HepG2 (cell line): ENCODE measurements around the gene FAM187B. TPM values are rescaled to one million over a fixed set of nuclear protein-coding genes. Genes with fewer than 3 reads are reported as not detected.

Source experiments
- ARHGAP35 ChIP-seq: sonication (generic); formaldehyde crosslinking; IDR thresholded peaks from 2 replicates; pipeline ENCODE4 v1.9.0; 2022; ENCODE audit warnings: mild to moderate bottlenecking, inconsistent platforms, moderate library complexity, missing genetic modification reagents, borderline replicate concordance
- ASH2L ChIP-seq: fragments of 300-600, 200-600 bp; sonication (generic); IDR thresholded peaks from 2 replicates; pipeline ENCODE4 v1.7.0; 2017; ENCODE audit warnings: low read depth, mild to moderate bottlenecking, moderate library complexity, mixed read lengths, low read length; ENCODE audit not compliant: insufficient read length
- BRD4 ChIP-seq: sonication (generic); formaldehyde crosslinking; IDR thresholded peaks from 2 replicates; pipeline ENCODE4 v1.4.0; 2020; ENCODE audit warnings: missing genetic modification reagents
- FOSL2 ChIP-seq: sonication (generic); formaldehyde crosslinking; IDR thresholded peaks from 2 replicates; pipeline ENCODE4 v1.4.0; 2020; ENCODE audit warnings: missing genetic modification reagents
- HMG20B ChIP-seq: conservative IDR thresholded peaks from 2 replicates; pipeline ENCODE4 v1.6.1; 2016; ENCODE audit warnings: missing genetic modification reagents, missing compliant biosample characterization
- HNRNPUL1 ChIP-seq: fragments of 200-400 bp; formaldehyde crosslinking; IDR thresholded peaks from 2 replicates; pipeline ENCODE4 v1.6.1; 2017; ENCODE audit warnings: low read depth, mild to moderate bottlenecking, low read length, moderate library complexity
- KAT2B ChIP-seq: fragments of 150-350 bp; IDR thresholded peaks from 2 replicates; pipeline ENCODE4 v1.6.1; 2014; ENCODE audit warnings: low read depth, low read length, borderline replicate concordance
- KLF12 ChIP-seq: sonication (generic); formaldehyde crosslinking; IDR thresholded peaks from 2 replicates; pipeline ENCODE4 v1.4.0; 2020; ENCODE audit warnings: missing genetic modification reagents, borderline replicate concordance
- MAFF ChIP-seq: IDR thresholded peaks from 2 replicates; pipeline ENCODE4 v1.6.1; 2011; ENCODE audit warnings: low read depth, low read length, improper control_type of control experiment
- MAFK ChIP-seq, 2 experiments: IDR thresholded peaks in 1 of 2; conservative IDR thresholded peaks in 1 of 2; 2 replicates each; pipeline ENCODE4 v1.6.1; 2011; ENCODE audit warnings: improper control_type of control experiment in 2 of 2, low read length in 2 of 2
- MBD4 ChIP-seq: IDR thresholded peaks from 2 replicates; pipeline ENCODE4 v1.6.1; 2012; ENCODE audit warnings: low read length, inconsistent platforms, borderline replicate concordance
- ZBTB21 ChIP-seq: sonication (generic); formaldehyde crosslinking; IDR thresholded peaks from 2 replicates; pipeline ENCODE4 v1.4.0; 2020; ENCODE audit warnings: missing genetic modification reagents
- ZNF136 ChIP-seq: sonication (generic); formaldehyde crosslinking; IDR thresholded peaks from 2 replicates; pipeline ENCODE4 v1.8.1; 2022; ENCODE audit warnings: low read depth, mild to moderate bottlenecking, moderate library complexity, missing genetic modification reagents
- ZSCAN21 ChIP-seq: sonication (generic); formaldehyde crosslinking; IDR thresholded peaks from 2 replicates; pipeline ENCODE4 v1.8.0; 2022; ENCODE audit warnings: mild to moderate bottlenecking, missing genetic modification reagents, moderate library complexity, borderline replicate concordance
- polyA plus RNA-seq, 8 experiments: library from polyadenylated mRNA; depleted of rRNA in 3 of 8; stranded (reverse) in 7 of 8; unstranded in 1 of 8; fragments of >200 nt; fragmentation: Illumina TruSeq in 4 of 8; extraction: Trizol in 4 of 8; gene quantifications; 2 replicates each; pipeline versions ENCODE4 v1.2.1 to v1.2.3, GENCODE V29; 2011 to 2016; ENCODE audit warnings: low read depth in 4 of 8, missing spikeins in 1 of 8, mixed read lengths in 1 of 8; ENCODE audit not compliant: insufficient read depth in 1 of 8
- total RNA-seq, 5 experiments: library from RNA; depleted of rRNA; stranded (reverse); fragments of >200 nt; fragmentation: Illumina TruSeq; extraction: Trizol; gene quantifications; 2 replicates each; pipeline ENCODE4 v1.2.3, GENCODE V29; 2016; ENCODE audit warnings: low read depth in 1 of 5
- TF ChIP-seq, protein P1 (sequence below): sonication (generic); formaldehyde crosslinking; IDR thresholded peaks from 2 replicates; pipeline ENCODE4 v1.8.0; 2022; ENCODE audit warnings: mild to moderate bottlenecking, missing genetic modification reagents
- TF ChIP-seq, protein P2 (sequence below): sonication (generic); formaldehyde crosslinking; IDR thresholded peaks from 2 replicates; pipeline ENCODE4 v1.5.0; 2020; ENCODE audit warnings: mild to moderate bottlenecking, missing genetic modification reagents
- TF ChIP-seq, protein P3 (sequence below): sonication (generic); formaldehyde crosslinking; IDR thresholded peaks from 2 replicates; pipeline ENCODE4 v1.4.0; 2020; ENCODE audit warnings: mild to moderate bottlenecking, missing genetic modification reagents
- TF ChIP-seq, protein P4 (sequence below): sonication (generic); formaldehyde crosslinking; IDR thresholded peaks from 2 replicates; pipeline ENCODE4 v1.4.0; 2020; ENCODE audit warnings: missing genetic modification reagents, borderline replicate concordance
- TF ChIP-seq, protein P5 (sequence below): IDR thresholded peaks from 2 replicates; pipeline ENCODE4 v1.6.1; 2012; ENCODE audit warnings: low read length, improper control_type of control experiment

Gene FAM187B
- total and polyA plus RNA-seq, 2 of the 13 experiments (the other 11 are each of a cell fraction or from before 2014, with no cell fraction given), result not detected

DNA sequence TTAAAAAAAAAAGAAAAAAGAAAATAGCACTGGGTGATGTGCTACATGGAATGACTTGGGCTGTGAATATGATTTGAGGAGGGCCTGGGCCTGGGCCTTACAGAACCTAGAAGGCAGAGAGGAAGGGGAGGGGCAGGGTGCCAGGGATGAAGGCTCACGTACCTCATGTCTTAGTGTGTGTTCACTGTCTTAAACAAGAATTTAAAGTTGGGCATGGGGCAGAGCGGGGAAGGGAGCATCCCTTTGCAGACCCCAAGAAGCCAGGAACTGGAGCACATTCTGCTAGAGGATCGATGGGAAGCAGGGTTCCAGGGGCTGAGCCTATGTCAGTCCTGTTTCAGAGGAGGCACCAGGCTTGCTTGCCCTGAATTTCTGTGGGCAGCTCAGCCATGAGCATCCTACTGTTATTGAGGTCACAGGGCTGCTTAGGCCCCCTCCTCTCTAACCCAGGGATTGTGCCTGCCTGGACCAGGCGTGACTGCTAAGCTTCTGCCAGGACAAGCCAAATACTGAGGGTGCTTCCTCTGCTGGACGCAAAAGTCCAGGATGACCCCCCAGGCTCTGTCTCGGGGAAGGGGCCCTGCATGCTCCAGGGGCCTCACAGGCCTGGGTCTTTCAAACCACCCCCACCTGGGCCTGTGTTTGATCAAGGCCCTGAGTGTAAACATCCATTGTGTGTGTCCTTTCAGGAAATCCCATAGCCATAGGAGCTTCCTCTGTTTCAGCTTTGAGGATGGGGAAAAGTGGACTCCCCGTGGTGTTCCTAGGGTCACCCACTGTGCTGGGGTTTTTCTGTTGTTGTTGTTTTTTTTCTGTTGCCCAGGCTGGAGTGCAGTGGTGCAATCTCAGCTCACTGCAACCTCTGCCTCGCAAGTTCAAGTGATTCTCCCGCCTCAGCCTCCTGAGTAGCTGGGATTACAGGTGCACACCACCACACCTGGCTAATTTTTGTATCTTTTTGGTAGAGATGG lies 25.1 kb upstream of the FAM187B start (continued):
- TF ChIP-seq MAFF, result no peak
- no peak for TF ChIP-seq HMG20B
- TF ChIP-seq ARHGAP35 (CRISPR knock-in tag), result no peak
- TF ChIP-seq, protein P1, sequence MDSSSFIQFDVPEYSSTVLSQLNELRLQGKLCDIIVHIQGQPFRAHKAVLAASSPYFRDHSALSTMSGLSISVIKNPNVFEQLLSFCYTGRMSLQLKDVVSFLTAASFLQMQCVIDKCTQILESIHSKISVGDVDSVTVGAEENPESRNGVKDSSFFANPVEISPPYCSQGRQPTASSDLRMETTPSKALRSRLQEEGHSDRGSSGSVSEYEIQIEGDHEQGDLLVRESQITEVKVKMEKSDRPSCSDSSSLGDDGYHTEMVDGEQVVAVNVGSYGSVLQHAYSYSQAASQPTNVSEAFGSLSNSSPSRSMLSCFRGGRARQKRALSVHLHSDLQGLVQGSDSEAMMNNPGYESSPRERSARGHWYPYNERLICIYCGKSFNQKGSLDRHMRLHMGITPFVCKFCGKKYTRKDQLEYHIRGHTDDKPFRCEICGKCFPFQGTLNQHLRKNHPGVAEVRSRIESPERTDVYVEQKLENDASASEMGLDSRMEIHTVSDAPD (CRISPR knock-in tag), result no peak
- no peak for TF ChIP-seq ASH2L
- no peak for TF ChIP-seq MAFK (conservative IDR thresholded peaks at IDR 0.05 in 1 of 2, IDR thresholded peaks at IDR 0.05 in 1 of 2; ENCODE audit: low read length in 2 of 2)
- no peak for TF ChIP-seq HNRNPUL1
- no peak for TF ChIP-seq KLF12 (CRISPR knock-in tag)
- TF ChIP-seq, protein P2, sequence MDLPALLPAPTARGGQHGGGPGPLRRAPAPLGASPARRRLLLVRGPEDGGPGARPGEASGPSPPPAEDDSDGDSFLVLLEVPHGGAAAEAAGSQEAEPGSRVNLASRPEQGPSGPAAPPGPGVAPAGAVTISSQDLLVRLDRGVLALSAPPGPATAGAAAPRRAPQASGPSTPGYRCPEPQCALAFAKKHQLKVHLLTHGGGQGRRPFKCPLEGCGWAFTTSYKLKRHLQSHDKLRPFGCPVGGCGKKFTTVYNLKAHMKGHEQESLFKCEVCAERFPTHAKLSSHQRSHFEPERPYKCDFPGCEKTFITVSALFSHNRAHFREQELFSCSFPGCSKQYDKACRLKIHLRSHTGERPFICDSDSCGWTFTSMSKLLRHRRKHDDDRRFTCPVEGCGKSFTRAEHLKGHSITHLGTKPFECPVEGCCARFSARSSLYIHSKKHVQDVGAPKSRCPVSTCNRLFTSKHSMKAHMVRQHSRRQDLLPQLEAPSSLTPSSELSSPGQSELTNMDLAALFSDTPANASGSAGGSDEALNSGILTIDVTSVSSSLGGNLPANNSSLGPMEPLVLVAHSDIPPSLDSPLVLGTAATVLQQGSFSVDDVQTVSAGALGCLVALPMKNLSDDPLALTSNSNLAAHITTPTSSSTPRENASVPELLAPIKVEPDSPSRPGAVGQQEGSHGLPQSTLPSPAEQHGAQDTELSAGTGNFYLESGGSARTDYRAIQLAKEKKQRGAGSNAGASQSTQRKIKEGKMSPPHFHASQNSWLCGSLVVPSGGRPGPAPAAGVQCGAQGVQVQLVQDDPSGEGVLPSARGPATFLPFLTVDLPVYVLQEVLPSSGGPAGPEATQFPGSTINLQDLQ (CRISPR knock-in tag), result no peak
- TF ChIP-seq MBD4, result no peak
- no peak for TF ChIP-seq ZNF136 (CRISPR knock-in tag)
- TF ChIP-seq ZSCAN21 (CRISPR knock-in tag), result no peak
- TF ChIP-seq BRD4 (CRISPR knock-in tag), result no peak
- TF ChIP-seq, protein P3, sequence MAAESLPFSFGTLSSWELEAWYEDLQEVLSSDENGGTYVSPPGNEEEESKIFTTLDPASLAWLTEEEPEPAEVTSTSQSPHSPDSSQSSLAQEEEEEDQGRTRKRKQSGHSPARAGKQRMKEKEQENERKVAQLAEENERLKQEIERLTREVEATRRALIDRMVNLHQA, result no peak
- TF ChIP-seq, protein P4, sequence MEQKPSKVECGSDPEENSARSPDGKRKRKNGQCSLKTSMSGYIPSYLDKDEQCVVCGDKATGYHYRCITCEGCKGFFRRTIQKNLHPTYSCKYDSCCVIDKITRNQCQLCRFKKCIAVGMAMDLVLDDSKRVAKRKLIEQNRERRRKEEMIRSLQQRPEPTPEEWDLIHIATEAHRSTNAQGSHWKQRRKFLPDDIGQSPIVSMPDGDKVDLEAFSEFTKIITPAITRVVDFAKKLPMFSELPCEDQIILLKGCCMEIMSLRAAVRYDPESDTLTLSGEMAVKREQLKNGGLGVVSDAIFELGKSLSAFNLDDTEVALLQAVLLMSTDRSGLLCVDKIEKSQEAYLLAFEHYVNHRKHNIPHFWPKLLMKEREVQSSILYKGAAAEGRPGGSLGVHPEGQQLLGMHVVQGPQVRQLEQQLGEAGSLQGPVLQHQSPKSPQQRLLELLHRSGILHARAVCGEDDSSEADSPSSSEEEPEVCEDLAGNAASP (CRISPR knock-in tag), result peak; percentile 51; the same call in 1 of the 2 replicates
- TF ChIP-seq, protein P5, sequence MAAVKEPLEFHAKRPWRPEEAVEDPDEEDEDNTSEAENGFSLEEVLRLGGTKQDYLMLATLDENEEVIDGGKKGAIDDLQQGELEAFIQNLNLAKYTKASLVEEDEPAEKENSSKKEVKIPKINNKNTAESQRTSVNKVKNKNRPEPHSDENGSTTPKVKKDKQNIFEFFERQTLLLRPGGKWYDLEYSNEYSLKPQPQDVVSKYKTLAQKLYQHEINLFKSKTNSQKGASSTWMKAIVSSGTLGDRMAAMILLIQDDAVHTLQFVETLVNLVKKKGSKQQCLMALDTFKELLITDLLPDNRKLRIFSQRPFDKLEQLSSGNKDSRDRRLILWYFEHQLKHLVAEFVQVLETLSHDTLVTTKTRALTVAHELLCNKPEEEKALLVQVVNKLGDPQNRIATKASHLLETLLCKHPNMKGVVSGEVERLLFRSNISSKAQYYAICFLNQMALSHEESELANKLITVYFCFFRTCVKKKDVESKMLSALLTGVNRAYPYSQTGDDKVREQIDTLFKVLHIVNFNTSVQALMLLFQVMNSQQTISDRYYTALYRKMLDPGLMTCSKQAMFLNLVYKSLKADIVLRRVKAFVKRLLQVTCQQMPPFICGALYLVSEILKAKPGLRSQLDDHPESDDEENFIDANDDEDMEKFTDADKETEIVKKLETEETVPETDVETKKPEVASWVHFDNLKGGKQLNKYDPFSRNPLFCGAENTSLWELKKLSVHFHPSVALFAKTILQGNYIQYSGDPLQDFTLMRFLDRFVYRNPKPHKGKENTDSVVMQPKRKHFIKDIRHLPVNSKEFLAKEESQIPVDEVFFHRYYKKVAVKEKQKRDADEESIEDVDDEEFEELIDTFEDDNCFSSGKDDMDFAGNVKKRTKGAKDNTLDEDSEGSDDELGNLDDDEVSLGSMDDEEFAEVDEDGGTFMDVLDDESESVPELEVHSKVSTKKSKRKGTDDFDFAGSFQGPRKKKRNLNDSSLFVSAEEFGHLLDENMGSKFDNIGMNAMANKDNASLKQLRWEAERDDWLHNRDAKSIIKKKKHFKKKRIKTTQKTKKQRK, result no peak
- TF ChIP-seq KAT2B, result no peak
- no peak for TF ChIP-seq ZBTB21
- TF ChIP-seq FOSL2 (CRISPR knock-in tag), result peak; percentile 36; the same call in 1 of the 2 replicates
